ENCODE measurements around the gene MEIOB.

MEIOB gene

DNA sequence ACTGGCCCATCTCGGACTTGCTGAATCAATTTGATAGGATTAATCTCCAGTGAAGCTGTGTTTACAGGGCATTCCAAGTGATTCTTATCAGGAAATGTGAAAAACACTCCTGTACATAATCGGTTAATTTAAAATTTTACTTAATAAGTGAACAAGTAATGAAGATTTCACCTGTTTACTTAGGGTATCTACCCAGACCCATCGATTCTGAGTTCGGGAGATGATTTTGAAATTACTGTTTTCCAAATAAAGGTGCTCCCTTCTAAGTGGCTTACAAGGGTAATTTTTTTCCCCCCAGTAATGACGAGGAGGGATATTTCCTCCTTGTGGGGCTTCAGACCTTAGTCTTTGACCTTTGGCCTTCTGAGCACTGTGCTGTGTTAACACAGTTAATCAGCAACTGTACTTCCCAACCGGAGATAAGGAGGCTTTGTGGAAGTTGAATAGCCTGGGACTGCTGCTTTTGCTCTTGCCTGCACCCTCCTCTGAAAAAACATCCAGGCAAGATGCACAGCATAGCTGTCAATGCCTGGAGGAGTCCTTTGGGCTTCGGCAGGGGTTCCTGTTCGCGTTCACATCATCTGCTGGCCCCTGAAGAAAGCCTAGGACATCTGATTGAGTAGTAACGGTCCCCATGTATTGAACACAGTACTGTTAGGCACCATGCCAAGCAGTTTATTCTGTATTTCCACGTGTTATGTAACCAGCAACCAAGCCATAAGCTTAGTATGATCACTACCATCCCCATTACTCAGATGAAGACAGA lies 43.1 kb downstream of the MEIOB start:
- DNase-seq, result peak; percentile 55

DNA sequence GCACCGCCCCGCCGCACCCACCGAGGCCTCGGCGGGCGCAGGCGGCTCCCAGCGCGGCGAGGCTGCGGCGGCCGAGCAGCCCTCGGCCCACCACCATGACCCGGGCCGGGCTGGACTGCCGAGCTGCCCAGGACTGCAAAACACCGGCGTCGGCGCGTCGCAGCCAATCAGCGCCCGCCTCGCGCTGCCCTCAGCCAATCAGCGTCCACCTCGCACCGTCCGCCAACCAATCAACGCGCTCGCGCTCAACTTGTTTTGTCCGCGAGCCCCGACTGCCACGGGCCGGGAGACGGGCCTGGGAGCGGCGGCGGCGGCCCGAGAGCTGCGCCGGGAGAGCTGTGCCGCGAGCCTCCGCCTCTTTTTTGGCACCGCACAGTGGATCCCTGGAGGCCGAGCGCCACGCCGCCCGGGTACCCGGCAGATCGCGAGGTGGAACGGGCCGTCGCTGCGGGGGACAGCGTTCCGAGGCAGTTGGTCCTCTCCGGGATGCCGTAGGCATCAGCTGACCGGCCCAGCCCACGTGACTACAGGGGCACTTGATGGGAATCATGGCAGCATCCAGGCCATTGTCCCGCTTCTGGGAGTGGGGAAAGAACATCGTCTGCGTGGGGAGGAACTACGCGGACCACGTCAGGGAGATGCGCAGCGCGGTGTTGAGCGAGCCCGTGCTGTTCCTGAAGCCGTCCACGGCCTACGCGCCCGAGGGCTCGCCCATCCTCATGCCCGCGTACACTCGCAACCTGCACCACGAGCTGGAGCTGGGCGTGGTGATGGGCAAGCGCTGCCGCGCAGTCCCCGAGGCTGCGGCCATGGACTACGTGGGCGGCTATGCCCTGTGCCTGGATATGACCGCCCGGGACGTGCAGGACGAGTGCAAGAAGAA lies 45.0 kb downstream of the MEIOB start, which contains the start of the genes FAHD1 and HAGH:
Gene FAHD1, plus strand, starts transcription at position 516 of the 883 bp plus-strand sequence. Its CDS starts 33 bp downstream, at position 549.
Gene HAGH, minus strand, starts transcription at position 135 of the 883 bp plus-strand sequence. Its CDS starts 38 bp downstream, at position 97.
- DNase-seq, result peak; percentile 95

DNA sequence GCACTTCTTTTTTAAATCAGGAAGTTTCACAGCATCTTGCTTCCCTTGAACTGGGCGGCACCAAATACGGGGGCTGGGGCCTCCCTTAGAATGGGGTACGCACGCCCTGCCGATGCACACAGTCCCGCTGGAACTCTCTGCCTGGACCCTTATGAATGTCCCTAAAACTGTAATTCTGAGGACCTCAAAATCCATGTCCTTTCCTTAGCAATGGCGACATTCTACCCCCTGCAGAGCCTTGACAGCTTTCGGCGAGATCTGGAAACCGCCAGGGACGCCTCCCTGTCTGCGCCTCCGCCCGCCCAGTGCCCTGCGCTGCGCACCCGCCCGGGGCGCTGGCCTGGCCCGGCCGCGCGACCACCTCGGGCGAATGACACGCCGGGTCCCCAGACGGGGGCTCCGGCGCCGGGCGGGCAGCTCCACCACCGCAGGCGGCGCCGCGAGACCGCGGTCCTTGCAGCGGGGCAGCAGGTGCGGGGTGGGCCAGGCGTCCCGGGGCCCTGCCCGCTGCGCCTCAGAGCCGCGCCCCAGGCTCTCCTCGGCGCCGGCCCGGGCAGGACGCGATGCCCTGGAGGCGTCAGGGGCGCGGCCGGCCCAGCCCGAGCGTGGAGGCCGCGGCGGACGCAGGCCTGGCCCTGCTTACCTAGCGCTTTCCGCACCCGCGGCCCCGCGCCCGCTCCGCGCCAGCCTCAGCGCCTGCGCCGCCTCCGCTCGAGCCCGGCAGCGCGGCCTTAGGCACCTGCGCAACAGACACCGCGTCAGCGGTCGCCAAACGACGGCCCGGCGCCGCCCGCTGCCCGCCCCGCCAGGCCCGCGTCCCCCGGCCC lies 45.9 kb downstream of the MEIOB start:
- DNase-seq, result peak; percentile 73

DNA sequence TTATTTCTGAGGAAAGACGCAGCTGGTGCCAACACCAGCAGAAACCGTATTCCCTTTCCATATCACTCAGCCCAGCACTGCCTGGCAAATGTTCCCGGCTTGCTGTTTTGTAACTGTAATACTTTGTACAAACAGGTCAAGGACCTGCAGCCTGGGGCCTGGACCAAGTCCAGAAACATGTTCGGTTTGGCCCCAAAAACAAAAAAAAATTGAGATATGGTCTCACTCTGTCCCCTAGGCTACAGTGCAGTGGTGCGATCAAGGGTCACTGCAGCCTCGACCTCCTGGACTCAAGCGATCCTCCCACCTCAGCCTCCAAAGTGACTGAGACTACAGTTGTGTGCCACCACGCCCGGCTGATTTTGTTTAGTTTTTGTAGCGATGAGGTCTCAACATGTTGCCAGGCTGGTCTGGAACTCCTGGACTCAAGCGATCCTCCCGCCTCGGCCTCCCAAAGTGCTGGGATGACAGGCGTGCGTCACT lies 46.5 kb downstream of the MEIOB start:
- no peak for DNase-seq

DNA sequence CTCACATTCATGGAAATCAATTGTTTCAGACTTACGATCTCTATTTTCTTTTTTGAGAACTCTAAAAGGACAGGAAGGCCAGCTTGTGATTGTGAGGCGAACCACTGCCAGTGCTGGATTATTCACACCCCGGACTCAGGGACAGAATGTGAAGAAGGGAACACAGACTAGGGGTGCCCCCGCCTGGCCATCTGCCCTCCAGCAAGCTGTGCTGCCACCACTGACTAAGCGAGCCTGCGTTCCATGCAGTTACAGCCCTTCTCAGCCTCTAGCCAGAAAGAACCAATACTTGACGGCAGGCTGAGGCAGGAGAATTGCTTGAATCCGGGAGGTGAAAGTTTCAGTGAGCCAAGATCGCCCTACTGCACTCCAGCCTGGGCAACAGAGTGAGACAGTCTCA lies 48.1 kb downstream of the MEIOB start:
- DNase-seq, result peak; percentile 83

DNA sequence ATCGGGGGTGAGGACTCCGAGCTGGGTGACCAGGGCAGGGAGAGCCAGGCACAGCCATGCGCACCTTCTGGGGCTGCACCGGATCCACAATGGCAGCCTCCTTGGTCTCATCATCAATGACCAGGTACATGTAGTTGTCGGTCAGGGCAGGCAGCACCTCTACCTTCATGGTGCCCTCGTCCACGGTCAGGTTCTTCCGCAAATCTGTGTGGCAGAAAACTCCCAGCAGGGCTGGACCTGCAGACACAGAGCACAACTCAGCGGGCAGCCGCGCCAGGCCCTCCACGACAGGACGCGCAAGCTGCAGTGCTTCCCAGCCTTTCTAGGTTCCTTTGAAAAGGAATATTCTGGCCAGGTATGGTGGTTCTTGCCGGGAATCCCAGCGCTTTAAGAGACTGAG lies 49.2 kb downstream of the MEIOB start:
- no peak for DNase-seq

DNA sequence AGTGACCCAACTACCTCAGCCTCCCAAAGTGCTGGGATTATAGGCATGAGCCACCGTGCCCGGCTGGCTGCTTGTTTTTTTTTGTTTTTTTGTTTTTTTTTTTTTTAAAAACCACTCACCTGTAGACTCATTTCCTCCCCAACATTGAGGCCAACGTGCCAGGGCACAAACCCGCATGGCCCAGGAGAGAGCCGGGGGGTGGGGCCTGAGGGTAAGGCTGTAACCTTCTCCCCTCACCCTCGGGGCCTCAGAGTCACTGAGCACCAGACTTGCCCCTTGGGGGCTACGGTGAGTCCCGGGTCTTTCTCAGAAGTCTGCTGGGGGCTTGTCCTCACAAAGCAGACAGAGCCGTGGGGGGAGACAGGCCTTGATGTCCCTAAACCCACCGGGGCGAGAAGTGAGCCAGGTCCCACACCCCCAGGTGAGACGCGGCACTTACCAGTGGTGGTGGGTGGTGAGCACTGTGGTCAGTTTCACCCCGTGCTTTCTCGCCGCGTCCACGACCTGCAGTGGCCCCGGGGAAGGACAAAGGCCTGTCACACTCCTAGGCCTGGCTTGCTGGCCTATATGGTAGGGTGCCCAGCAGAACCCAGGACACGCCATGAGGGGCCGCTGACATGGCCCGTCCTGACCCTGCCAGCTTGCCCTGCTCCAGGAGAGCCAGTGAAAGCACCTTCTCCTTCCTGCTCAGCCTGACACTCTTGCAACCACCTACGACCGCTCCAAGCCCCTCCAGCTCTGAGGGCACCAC lies 49.9 kb downstream of the MEIOB start:
- DNase-seq, result no peak

DNA sequence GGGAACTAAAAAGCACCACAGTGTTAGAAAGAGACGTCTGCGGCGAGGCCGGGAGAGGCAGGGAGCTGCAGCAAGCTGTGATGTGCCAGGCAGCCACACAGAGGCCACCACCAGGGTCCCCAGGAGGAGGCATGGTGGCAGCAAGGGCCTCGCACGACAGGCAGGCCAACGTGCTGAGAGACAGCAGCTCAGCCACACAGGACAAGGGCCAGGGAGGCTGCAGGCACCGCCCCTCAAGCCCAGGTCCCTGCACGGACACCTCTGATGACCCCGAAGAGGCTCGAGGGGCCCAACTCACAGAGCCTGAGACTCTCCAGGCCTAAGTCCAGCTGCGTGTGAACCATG lies 51.0 kb downstream of the MEIOB start:
- no peak for DNase-seq

DNA sequence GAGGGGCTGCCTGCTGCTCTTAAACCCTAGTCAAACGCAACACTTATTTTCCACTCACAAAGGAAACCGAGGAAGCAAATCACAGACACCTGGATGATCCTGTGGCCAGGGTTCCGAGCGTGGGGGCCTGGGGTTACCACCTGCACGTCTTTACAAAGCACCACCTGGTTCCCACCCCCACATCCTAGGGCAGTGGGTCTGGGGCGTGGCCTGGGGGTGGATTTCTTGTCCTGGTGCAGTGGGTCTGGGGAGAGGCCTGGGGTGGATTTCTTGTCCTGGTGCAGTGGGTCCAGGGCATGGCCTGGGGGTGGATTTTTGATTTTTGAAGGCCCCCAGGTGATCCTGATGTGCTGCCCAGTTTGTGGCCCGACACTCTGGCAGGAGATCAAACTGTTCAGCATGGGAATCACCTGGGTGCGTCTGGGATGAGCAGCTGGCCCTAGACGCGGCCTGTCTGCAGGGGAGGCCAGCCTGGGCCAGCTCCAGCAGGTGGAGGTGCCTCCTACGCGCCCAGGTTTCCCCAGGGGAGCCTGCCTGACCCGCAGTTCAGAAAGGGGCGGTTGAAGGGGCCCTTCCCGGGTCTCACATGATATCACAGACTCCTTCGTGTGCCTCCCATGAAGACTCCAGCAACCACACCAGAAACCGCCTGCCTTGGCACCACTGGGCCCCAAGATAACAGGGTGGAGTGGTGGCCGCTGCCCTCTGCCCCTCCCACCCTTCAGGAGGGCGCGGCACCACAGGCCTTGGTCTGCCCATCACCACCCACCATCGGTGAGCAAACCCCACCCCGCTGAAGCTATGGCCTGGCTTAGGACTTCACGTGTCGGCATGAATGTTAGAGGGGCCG lies 51.6 kb downstream of the MEIOB start:
- DNase-seq, result no peak

DNA sequence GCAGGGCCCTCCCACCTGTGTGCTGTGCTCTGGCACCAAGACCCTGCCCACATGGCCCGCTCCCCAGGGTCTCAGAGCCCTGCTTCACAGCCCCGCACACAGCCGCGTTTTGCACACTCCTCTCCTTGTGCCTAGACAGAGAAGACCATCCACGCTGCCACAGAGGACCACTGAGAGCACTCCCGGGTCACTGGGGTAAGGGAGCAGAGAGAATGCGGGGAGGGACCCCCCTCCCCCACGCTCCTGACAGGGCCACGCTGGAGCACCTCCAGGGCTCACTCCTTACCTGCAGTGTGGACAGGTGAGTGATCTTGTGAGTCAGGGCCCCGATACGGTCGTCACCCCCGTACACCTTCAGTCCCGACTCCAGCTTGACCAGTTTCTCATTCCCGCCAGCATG lies 52.4 kb downstream of the MEIOB start:
- DNase-seq, result no peak

DNA sequence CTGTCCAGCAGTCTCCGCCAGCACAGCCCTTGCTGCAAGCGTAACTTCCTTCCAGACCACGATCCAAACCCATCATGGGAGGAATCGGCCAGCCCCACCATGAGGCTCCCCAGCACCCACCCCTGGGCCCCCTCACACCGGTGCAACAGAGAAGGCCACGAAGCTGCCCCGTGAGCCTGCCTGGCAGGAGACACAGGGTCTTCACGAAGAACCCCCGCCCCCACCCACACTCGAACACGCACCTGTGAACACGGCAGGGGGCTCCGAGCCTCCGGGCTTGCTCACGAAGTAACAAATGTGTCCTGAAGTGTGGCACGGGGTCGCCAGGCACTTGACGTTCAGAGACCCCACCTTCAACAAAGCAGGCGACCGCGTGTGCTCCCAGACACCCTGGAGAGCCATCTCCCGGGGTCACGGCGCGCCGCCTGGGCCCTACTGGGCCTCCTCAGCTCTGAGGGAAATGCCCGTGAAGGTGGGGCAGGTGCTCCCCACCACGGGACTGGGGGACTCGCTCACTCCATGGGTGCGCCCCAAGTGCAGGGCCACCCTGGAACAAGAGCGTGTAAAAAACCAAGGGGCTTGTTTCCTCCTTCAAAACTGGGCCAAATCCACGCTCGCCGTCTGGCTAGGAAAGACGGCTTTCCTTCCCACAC lies 53.0 kb downstream of the MEIOB start:
- DNase-seq, result no peak

DNA sequence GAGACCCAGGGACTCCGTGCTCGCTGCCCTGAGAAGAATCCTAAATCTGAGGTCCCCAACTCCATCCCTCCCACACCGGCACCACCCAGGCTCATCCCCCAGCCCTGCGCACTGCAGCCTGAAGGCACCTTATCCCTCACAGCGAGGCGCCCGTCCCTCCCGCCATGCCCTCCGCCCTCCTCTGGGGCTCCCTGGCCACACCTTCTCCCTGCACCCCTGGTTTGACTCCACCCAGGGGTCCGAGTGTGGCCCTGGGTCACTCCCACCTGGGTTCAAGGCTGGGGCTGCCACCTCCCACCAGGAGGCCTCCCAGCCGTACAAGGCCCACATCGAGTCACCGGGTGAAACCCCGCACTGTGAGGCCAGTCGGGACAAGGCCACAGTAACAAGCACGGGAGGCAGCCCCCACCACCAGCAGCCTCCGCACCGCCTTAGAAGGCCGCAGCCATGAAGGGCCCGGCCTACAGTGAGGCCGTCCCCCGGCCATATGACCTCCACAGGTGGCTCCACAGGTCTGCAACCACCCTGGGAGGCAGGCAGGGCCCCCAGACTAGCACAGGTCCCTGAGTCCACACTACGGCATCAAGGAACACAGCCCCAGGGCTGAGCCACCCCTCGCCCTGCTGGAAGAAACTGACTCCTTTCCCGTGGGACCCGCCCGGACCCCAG lies 53.6 kb downstream of the MEIOB start:
- no peak for DNase-seq

DNA sequence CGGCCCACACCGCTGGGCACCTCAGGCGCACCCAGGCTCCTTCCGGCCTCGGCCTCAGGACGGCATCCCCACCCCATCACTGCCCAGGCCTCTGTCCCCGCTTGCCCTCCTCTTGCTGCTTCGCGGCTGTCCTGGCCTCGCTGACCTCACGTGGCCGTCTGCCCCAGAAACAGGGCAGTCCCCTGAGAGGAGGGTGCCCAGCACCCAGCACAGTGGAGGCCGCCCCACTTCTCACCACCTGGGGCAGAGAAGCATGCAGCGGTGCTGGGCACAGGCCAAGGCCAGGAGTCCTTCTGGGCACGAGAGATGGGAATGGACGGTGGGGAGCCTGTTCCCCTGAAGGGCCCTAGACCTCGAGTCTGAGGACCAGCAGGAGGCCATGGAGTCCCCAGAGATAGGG lies 54.2 kb downstream of the MEIOB start:
- no peak for DNase-seq

DNA sequence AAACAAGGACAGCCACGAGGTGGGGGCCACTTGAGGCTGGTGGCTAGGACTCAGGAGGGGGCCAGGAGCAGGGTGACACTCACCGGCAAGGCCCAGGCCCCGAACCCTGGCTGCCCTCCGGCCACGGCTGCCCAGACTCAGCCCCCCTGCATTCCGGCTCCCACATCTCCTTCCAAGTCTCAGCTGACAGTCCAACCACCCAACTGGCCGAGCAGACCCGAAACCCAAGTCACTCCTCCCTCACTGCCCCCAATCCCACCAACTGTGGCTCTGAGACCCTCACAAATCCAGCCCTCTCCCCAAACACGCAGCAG lies 54.7 kb downstream of the MEIOB start:
- no peak for DNase-seq

DNA sequence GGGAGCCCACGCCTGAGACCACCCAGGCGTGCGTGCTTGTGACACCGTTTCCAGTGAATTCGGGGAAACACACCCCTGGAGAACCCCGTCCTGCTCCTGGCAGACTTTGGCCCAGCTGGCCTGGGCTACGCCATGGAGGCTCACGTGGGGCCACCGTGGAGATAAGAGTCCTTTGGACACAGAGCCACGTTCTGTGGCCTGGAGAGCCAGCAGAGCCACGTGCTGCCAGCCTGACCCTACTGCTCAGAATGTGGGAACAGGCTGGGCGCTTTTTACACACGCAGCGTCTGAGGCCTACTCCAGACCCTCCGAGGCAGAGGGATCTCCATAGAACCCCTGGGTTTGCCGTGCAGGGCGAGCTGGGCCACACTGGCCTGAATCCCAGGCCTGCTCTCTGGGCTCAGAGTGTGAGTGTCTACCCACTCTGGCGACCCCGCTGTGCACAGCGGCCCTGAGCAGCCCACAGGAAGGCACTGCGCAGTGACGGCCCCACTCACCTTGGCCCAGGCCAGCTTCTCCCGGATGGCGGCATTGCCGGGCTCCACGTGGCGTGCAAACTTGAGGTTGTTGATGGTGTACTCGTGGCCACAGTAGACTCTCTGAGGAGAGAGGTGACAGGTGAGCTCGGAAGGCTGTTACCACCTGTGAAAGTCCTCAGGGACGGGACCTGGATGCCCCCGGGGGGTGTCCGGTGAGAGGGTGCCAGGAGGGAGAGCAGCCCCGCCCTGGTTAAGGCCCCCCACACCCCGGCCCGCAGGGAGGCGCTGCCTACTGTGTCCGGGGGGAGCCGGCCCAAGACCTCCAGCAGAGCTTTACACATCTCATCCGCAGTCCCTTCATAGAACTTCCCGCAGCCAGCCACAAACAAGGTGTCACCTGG lies 55.3 kb downstream of the MEIOB start:
- DNase-seq, result no peak

DNA sequence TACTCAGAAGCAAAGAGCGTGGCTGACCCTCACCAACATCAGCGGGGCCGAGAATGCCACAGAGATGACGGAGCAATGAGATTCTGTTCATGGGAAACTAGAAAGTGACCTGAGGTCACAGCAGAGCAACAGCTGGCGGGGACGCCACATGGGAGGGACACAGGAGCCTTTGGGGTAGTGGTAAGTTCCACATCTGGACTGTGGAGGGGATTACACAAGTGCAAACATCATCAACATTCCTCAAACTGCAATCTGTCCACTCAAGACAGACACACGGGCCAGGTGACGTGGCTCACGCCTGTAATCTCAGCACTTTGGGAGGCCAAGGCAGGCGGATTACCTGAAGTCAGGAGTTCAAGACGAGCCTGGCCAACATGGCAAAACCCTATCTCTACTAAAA lies 56.5 kb downstream of the MEIOB start:
- no peak for DNase-seq

DNA sequence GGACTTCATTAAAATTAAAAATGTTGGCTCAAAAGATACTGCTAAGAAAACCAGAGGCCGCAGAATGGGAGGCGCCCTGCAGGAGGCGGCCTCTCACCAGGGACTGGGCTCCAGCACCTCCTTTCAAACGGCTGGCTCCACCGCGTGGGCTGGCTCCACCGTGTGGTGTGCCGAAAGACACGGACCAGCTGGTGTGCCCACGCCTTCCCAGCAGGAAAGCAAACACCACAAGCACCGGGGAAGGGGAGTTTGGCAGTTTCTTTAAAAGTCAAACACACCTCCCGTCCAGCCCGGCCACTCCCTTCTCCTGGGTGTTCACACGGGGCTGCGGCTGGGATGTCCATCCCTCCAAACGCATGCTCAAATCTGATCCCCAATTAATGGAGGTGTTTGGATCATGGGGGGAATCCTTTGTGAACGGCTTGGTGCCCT lies 59.2 kb downstream of the MEIOB start:
- peak; percentile 75 for DNase-seq

DNA sequence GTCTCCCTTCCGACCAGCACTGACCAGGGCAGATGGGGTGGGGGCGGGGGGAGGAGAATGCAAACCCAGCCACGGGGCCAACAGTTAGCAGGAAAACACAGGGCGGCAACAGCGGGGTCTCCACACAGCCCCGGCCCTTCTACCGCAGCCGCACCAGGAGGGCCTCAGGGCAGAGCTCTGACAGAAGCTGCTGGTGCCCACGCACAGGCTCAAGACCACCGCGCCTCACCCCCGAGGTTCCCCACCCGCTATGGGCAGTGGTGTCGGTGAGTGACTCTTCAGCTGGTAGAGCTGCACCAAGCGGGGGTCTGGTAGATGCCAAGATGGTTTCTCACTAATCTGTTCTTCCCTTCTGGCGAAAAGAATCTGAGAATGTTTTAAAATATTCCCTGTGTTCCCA lies 61.4 kb downstream of the MEIOB start:
- no peak for DNase-seq

DNA sequence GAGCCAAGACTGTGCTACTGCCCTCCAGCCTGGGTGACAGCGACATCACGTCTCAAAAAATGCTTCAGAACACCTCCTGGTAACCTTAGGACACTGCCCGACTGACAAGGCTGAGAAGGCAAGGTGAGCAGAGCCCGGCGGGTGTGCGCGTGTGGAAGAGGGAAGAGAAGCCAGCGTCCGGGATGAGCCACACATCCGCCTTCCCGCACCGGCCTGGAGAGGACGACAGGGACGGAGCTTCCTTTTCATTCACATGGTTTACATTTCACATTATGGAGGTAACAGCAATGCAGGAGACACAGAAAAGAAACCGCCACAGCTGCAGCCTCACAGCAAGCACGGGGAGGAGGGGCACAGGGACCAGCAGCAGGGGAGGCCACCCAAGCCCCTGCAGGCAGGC lies 61.9 kb downstream of the MEIOB start:
- no peak for DNase-seq
